H9 (cell line): Measurements from ENCODE around the gene ASCL1. TPM values are rescaled to one million over a fixed set of nuclear protein-coding genes. Genes with fewer than 3 reads are reported as not detected.

ENCODE experiments used
- DNase-seq: peaks from one replicate; pipeline ENCODE4 v3.0.0-alpha.2; 2017
- H2AFZ ChIP-seq: one replicate; pipeline ENCODE4 v1.6.1; 2013; ENCODE audit warnings: mild to moderate bottlenecking, low read length, control low read depth, moderate library complexity
- H2AK5ac ChIP-seq: 2 replicates; pipeline ENCODE4 v1.6.1; 2013; ENCODE audit warnings: low read length, control low read depth, mixed read lengths; ENCODE audit not compliant: insufficient read length
- H2BK120ac ChIP-seq: one replicate; pipeline ENCODE4 v1.6.1; 2013; ENCODE audit warnings: low read depth, mild to moderate bottlenecking, low read length, control low read depth, inconsistent platforms; ENCODE audit not compliant: poor library complexity, severe bottlenecking
- H2BK12ac ChIP-seq: 2 replicates; pipeline ENCODE4 v1.6.1; 2013; ENCODE audit warnings: low read length, control low read depth, mixed read lengths, low read depth; ENCODE audit not compliant: insufficient read length
- H2BK15ac ChIP-seq: 2 replicates; pipeline ENCODE4 v1.6.1; 2013; ENCODE audit warnings: low read depth, low read length, control low read depth
- H2BK20ac ChIP-seq: one replicate; pipeline ENCODE4 v1.6.1; 2013; ENCODE audit warnings: low read depth, mild to moderate bottlenecking, low read length, control low read depth, inconsistent platforms; ENCODE audit not compliant: poor library complexity, severe bottlenecking
- H2BK5ac ChIP-seq: 2 replicates; pipeline ENCODE4 v1.6.1; 2013; ENCODE audit warnings: low read length, control low read depth, mixed read lengths; ENCODE audit not compliant: insufficient read length
- H3K14ac ChIP-seq: 2 replicates; pipeline ENCODE4 v1.6.1; 2013; ENCODE audit warnings: low read length, control low read depth; ENCODE audit not compliant: insufficient read depth
- H3K18ac ChIP-seq: 2 replicates; pipeline ENCODE4 v1.6.1; 2013; ENCODE audit warnings: low read depth, mild to moderate bottlenecking, mixed read lengths, low read length, control low read depth; ENCODE audit not compliant: insufficient read length
- H3K23ac ChIP-seq: 2 replicates; pipeline ENCODE4 v1.6.1; 2013; ENCODE audit warnings: low read length, control low read depth, mixed read lengths, low read depth; ENCODE audit not compliant: insufficient read length
- H3K23me2 ChIP-seq: 2 replicates; pipeline ENCODE4 v1.6.1; 2013; ENCODE audit warnings: low read depth, mild to moderate bottlenecking, mixed read lengths, low read length, control low read depth; ENCODE audit not compliant: insufficient read length, poor library complexity, severe bottlenecking
- H3K27ac ChIP-seq: 2 replicates; pipeline ENCODE4 v1.5.1; 2013; ENCODE audit warnings: low read length, control low read depth, mixed read lengths, low read depth; ENCODE audit not compliant: insufficient read length
- H3K27me3 ChIP-seq: 2 replicates; pipeline ENCODE4 v1.6.1; 2013; ENCODE audit warnings: low read length, control low read depth, inconsistent platforms; ENCODE audit not compliant: insufficient read depth
- H3K4ac ChIP-seq: 2 replicates; pipeline ENCODE4 v1.6.1; 2013; ENCODE audit warnings: low read depth, mild to moderate bottlenecking, control low read depth, inconsistent platforms, low read length, moderate library complexity
- H3K4me1 ChIP-seq: 2 replicates; pipeline ENCODE4 v1.6.1; 2013; ENCODE audit warnings: low read length, control low read depth, inconsistent platforms; ENCODE audit not compliant: insufficient read depth
- H3K4me2 ChIP-seq: 2 replicates; pipeline ENCODE4 v1.6.1; 2013; ENCODE audit warnings: low read length, control low read depth, mixed read lengths; ENCODE audit not compliant: insufficient read length, insufficient read depth
- H3K56ac ChIP-seq: 2 replicates; pipeline ENCODE4 v1.6.1; 2013; ENCODE audit warnings: low read depth, mild to moderate bottlenecking, mixed read lengths, low read length, control low read depth; ENCODE audit not compliant: insufficient read length
- H3K79me1 ChIP-seq: 2 replicates; pipeline ENCODE4 v1.6.1; 2013; ENCODE audit warnings: low read depth, mild to moderate bottlenecking, moderate library complexity, low read length, control low read depth, inconsistent platforms; ENCODE audit not compliant: insufficient read depth, poor library complexity, severe bottlenecking
- H3K79me2 ChIP-seq: 2 replicates; pipeline ENCODE4 v1.6.1; 2013; ENCODE audit warnings: low read length, control low read depth, inconsistent platforms; ENCODE audit not compliant: insufficient read depth
- H3K9ac ChIP-seq: 2 replicates; pipeline ENCODE4 v1.6.1; 2013; ENCODE audit warnings: low read length, control low read depth, mixed read lengths; ENCODE audit not compliant: insufficient read length; ENCODE audit errors: extremely low read depth
- H3K9me3 ChIP-seq: one replicate; pipeline ENCODE4 v1.6.1; 2013; ENCODE audit warnings: low read depth, low read length, inconsistent platforms; ENCODE audit not compliant: control insufficient read depth
- H3T11ph ChIP-seq: one replicate; pipeline ENCODE4 v1.6.1; 2013; ENCODE audit warnings: mild to moderate bottlenecking, low read length, control low read depth, inconsistent platforms
- H4K20me1 ChIP-seq: one replicate; pipeline ENCODE4 v1.6.1; 2013; ENCODE audit not compliant: control insufficient read depth, insufficient read length, insufficient read depth
- H4K5ac ChIP-seq: 2 replicates; pipeline ENCODE4 v1.6.1; 2013; ENCODE audit warnings: low read depth, mild to moderate bottlenecking, mixed read lengths, low read length, control low read depth; ENCODE audit not compliant: insufficient read length
- H4K8ac ChIP-seq: replicated peaks from 2 replicates; pipeline ENCODE4 v1.6.1; 2013; ENCODE audit warnings: low read length, control low read depth, mixed read lengths, low read depth; ENCODE audit not compliant: insufficient read length
- H4K91ac ChIP-seq: 2 replicates; pipeline ENCODE4 v1.6.1; 2013; ENCODE audit warnings: low read depth, mild to moderate bottlenecking, moderate library complexity, mixed read lengths, low read length, control low read depth; ENCODE audit not compliant: insufficient read length
- H3K27ac Mint-ChIP-seq, 3 experiments: 2 replicates in 2 of 3; 3 replicates in 1 of 3; pipeline ENCODE4 v1.8.0; 2020 to 2021; ENCODE audit warnings: mixed read lengths in 3 of 3, mild to moderate bottlenecking in 1 of 3, moderate library complexity in 1 of 3
- H3K27me3 Mint-ChIP-seq: 2 replicates; pipeline ENCODE4 v1.8.0; 2021; ENCODE audit warnings: low read depth, mild to moderate bottlenecking, moderate library complexity, mixed read lengths
- H3K36me3 Mint-ChIP-seq, 3 experiments: 2 replicates in 2 of 3; 3 replicates in 1 of 3; pipeline ENCODE4 v1.8.0; 2020 to 2021; ENCODE audit warnings: low read depth in 3 of 3, mixed read lengths in 3 of 3; ENCODE audit not compliant: insufficient read depth in 1 of 3
- H3K4me1 Mint-ChIP-seq, 2 experiments: 2 replicates each; pipeline ENCODE4 v1.8.0; 2020; ENCODE audit warnings: mixed read lengths in 2 of 2
- H3K4me3 Mint-ChIP-seq, 2 experiments: 2 replicates in 1 of 2; 3 replicates in 1 of 2; pipeline ENCODE4 v1.8.0; 2020 to 2021; ENCODE audit warnings: mild to moderate bottlenecking in 2 of 2, mixed read lengths in 2 of 2, moderate library complexity in 1 of 2
- H3K9me3 Mint-ChIP-seq, 2 experiments: 2 replicates in 1 of 2; 3 replicates in 1 of 2; pipeline ENCODE4 v1.8.0; 2020; ENCODE audit warnings: mild to moderate bottlenecking in 2 of 2, mixed read lengths in 2 of 2, moderate library complexity in 1 of 2
- CTCF ChIP-seq: fragments of 200-600 bp; sonication (generic); conservative IDR thresholded peaks from 3 replicates; pipeline ENCODE4 v1.8.0; 2021; ENCODE audit warnings: antibody characterized with exemption, mild to moderate bottlenecking
- WGBS: extraction: QIAGEN DNeasy Blood & Tissue Kit; methylation state at CpG from one replicate; pipeline ENCODE4 v1.1.7; 2013; ENCODE audit warnings: missing lambda C conversion rate, low lambda C conversion rate, mixed read lengths; ENCODE audit not compliant: insufficient read length; ENCODE audit errors: extremely low coverage; 5-methylcytosine and 5-hydroxymethylcytosine counted together
- total RNA-seq: library from RNA; stranded (reverse); gene quantifications from 2 replicates; pipeline ENCODE4 v1.2.1, GENCODE V29; 2021

ASCL1 gene
- total RNA-seq, 1 experiment from 2014 or later: not detected

GRCh38 chr12:102971227-102971626, 13.8 kb downstream of the ASCL1 start:
- no peak overlapping the region for H4K8ac ChIP-seq
- H3K23me2 ChIP-seq: no peaks in the 10 kb centered on the region
- no peak for DNase-seq
- peaks cover 18% of the 10 kb centered on the region; the same call in 1 of the 2 replicates for H3K27me3 ChIP-seq
- H3K9me3 ChIP-seq: no peaks in the 10 kb centered on the region
- no peak overlapping the region for H3K27ac ChIP-seq
- H3K4ac ChIP-seq: no peak overlapping the region
- no peak for TF ChIP-seq CTCF
- H3K14ac ChIP-seq: no peak overlapping the region
- Mint-ChIP-seq H3K27me3 (peaks cover 97% of the 10 kb centered on the region), H3K4me3 (no peak overlapping the region), H3K36me3 (no peaks in the 10 kb centered on the region), H3K4me1 (peaks cover 10 to 12% of the 10 kb centered on the region in 2 experiments), H3K9me3 (no peaks in the 10 kb centered on the region), H3K27ac (no peak overlapping the region)
- no peak overlapping the region for H2BK20ac ChIP-seq
- H2BK5ac ChIP-seq: no peak overlapping the region
- no peaks in the 10 kb centered on the region for H3K79me2 ChIP-seq
- no peaks in the 10 kb centered on the region for H3K4me1 ChIP-seq
- H2BK12ac ChIP-seq: no peak overlapping the region
- no peak overlapping the region for H3K9ac ChIP-seq
- no peak overlapping the region for H2BK120ac ChIP-seq
- no CpG with 5 or more reads among the region's 3 CpGs for WGBS
- H2AFZ ChIP-seq: no peak overlapping the region
- H3K18ac ChIP-seq: no peak overlapping the region
- H4K91ac ChIP-seq: no peak overlapping the region
- H4K20me1 ChIP-seq: no peaks in the 10 kb centered on the region
- no peak overlapping the region for H4K5ac ChIP-seq
- no peak overlapping the region for H3K56ac ChIP-seq
- H3K4me2 ChIP-seq: no peak overlapping the region
- H3K23ac ChIP-seq: no peak overlapping the region
- H3T11ph ChIP-seq: no peak overlapping the region
- no peaks in the 10 kb centered on the region for H3K79me1 ChIP-seq
- no peak overlapping the region for H2BK15ac ChIP-seq
- no peak overlapping the region for H2AK5ac ChIP-seq
